SK-N-SH (cell line): Measurements from ENCODE around the gene CUEDC2.

Experiments used
- CTCF ChIP-seq: fragments of 200-600 bp; sonication (generic); IDR thresholded peaks from 2 replicates; pipeline ENCODE4 v1.6.1; 2017; ENCODE audit warnings: antibody characterized with exemption, mild to moderate bottlenecking, moderate library complexity
- IRF3 ChIP-seq: fragments of 150-350 bp; IDR thresholded peaks from 2 replicates; pipeline ENCODE4 v1.6.1; 2016; ENCODE audit warnings: mild to moderate bottlenecking, low read depth, low read length
- POLR2AphosphoS5 ChIP-seq: IDR thresholded peaks from 2 replicates; pipeline ENCODE4 v1.6.1; 2012; ENCODE audit warnings: low read depth, low read length
- RCOR1 ChIP-seq: fragments of 150-350 bp; IDR thresholded peaks from 2 replicates; pipeline ENCODE4 v1.6.1; 2017; ENCODE audit warnings: antibody characterized with exemption, low read length
- RFX5 ChIP-seq: IDR thresholded peaks from 2 replicates; pipeline ENCODE4 v1.6.1; 2012; ENCODE audit warnings: mild to moderate bottlenecking, improper control_type of control experiment, low read length
- YY1 ChIP-seq: IDR thresholded peaks from 2 replicates; pipeline ENCODE4 v1.4.0; 2012; ENCODE audit warnings: low read depth, mild to moderate bottlenecking

GRCh38 chr10:102423372-102423968 is 8.9 kb downstream of the CUEDC2 start:
- TF ChIP-seq YY1 (no peak), POLR2AphosphoS5 (no peak), RFX5 (no peak), CTCF (no peak), IRF3 (no peak), RCOR1 (no peak)
